H9 (cell line): ENCODE data around the gene NAT16. TPM values are rescaled to one million over a fixed set of nuclear protein-coding genes. Genes with fewer than 3 reads are reported as not detected.

ENCODE experiments used
- DNase-seq: peaks from one replicate; pipeline ENCODE4 v3.0.0-alpha.2; 2017
- H2AFZ ChIP-seq: one replicate; pipeline ENCODE4 v1.6.1; 2013; ENCODE audit warnings: mild to moderate bottlenecking, low read length, control low read depth, moderate library complexity
- H2AK5ac ChIP-seq: 2 replicates; pipeline ENCODE4 v1.6.1; 2013; ENCODE audit warnings: low read length, control low read depth, mixed read lengths; ENCODE audit not compliant: insufficient read length
- H2BK120ac ChIP-seq: one replicate; pipeline ENCODE4 v1.6.1; 2013; ENCODE audit warnings: low read depth, mild to moderate bottlenecking, low read length, control low read depth, inconsistent platforms; ENCODE audit not compliant: poor library complexity, severe bottlenecking
- H2BK12ac ChIP-seq: 2 replicates; pipeline ENCODE4 v1.6.1; 2013; ENCODE audit warnings: low read length, control low read depth, mixed read lengths, low read depth; ENCODE audit not compliant: insufficient read length
- H2BK15ac ChIP-seq: 2 replicates; pipeline ENCODE4 v1.6.1; 2013; ENCODE audit warnings: low read depth, low read length, control low read depth
- H2BK20ac ChIP-seq: one replicate; pipeline ENCODE4 v1.6.1; 2013; ENCODE audit warnings: low read depth, mild to moderate bottlenecking, low read length, control low read depth, inconsistent platforms; ENCODE audit not compliant: poor library complexity, severe bottlenecking
- H2BK5ac ChIP-seq: 2 replicates; pipeline ENCODE4 v1.6.1; 2013; ENCODE audit warnings: low read length, control low read depth, mixed read lengths; ENCODE audit not compliant: insufficient read length
- H3K14ac ChIP-seq: 2 replicates; pipeline ENCODE4 v1.6.1; 2013; ENCODE audit warnings: low read length, control low read depth; ENCODE audit not compliant: insufficient read depth
- H3K18ac ChIP-seq: 2 replicates; pipeline ENCODE4 v1.6.1; 2013; ENCODE audit warnings: low read depth, mild to moderate bottlenecking, mixed read lengths, low read length, control low read depth; ENCODE audit not compliant: insufficient read length
- H3K23ac ChIP-seq: 2 replicates; pipeline ENCODE4 v1.6.1; 2013; ENCODE audit warnings: low read length, control low read depth, mixed read lengths, low read depth; ENCODE audit not compliant: insufficient read length
- H3K23me2 ChIP-seq: 2 replicates; pipeline ENCODE4 v1.6.1; 2013; ENCODE audit warnings: low read depth, mild to moderate bottlenecking, mixed read lengths, low read length, control low read depth; ENCODE audit not compliant: insufficient read length, poor library complexity, severe bottlenecking
- H3K27ac ChIP-seq: 2 replicates; pipeline ENCODE4 v1.5.1; 2013; ENCODE audit warnings: low read length, control low read depth, mixed read lengths, low read depth; ENCODE audit not compliant: insufficient read length
- H3K27me3 ChIP-seq: 2 replicates; pipeline ENCODE4 v1.6.1; 2013; ENCODE audit warnings: low read length, control low read depth, inconsistent platforms; ENCODE audit not compliant: insufficient read depth
- H3K4ac ChIP-seq: 2 replicates; pipeline ENCODE4 v1.6.1; 2013; ENCODE audit warnings: low read depth, mild to moderate bottlenecking, control low read depth, inconsistent platforms, low read length, moderate library complexity
- H3K4me1 ChIP-seq: 2 replicates; pipeline ENCODE4 v1.6.1; 2013; ENCODE audit warnings: low read length, control low read depth, inconsistent platforms; ENCODE audit not compliant: insufficient read depth
- H3K4me2 ChIP-seq: 2 replicates; pipeline ENCODE4 v1.6.1; 2013; ENCODE audit warnings: low read length, control low read depth, mixed read lengths; ENCODE audit not compliant: insufficient read length, insufficient read depth
- H3K56ac ChIP-seq: 2 replicates; pipeline ENCODE4 v1.6.1; 2013; ENCODE audit warnings: low read depth, mild to moderate bottlenecking, mixed read lengths, low read length, control low read depth; ENCODE audit not compliant: insufficient read length
- H3K79me1 ChIP-seq: 2 replicates; pipeline ENCODE4 v1.6.1; 2013; ENCODE audit warnings: low read depth, mild to moderate bottlenecking, moderate library complexity, low read length, control low read depth, inconsistent platforms; ENCODE audit not compliant: insufficient read depth, poor library complexity, severe bottlenecking
- H3K79me2 ChIP-seq: 2 replicates; pipeline ENCODE4 v1.6.1; 2013; ENCODE audit warnings: low read length, control low read depth, inconsistent platforms; ENCODE audit not compliant: insufficient read depth
- H3K9ac ChIP-seq: 2 replicates; pipeline ENCODE4 v1.6.1; 2013; ENCODE audit warnings: low read length, control low read depth, mixed read lengths; ENCODE audit not compliant: insufficient read length; ENCODE audit errors: extremely low read depth
- H3K9me3 ChIP-seq: one replicate; pipeline ENCODE4 v1.6.1; 2013; ENCODE audit warnings: low read depth, low read length, inconsistent platforms; ENCODE audit not compliant: control insufficient read depth
- H3T11ph ChIP-seq: one replicate; pipeline ENCODE4 v1.6.1; 2013; ENCODE audit warnings: mild to moderate bottlenecking, low read length, control low read depth, inconsistent platforms
- H4K20me1 ChIP-seq: one replicate; pipeline ENCODE4 v1.6.1; 2013; ENCODE audit not compliant: control insufficient read depth, insufficient read length, insufficient read depth
- H4K5ac ChIP-seq: 2 replicates; pipeline ENCODE4 v1.6.1; 2013; ENCODE audit warnings: low read depth, mild to moderate bottlenecking, mixed read lengths, low read length, control low read depth; ENCODE audit not compliant: insufficient read length
- H4K8ac ChIP-seq: replicated peaks from 2 replicates; pipeline ENCODE4 v1.6.1; 2013; ENCODE audit warnings: low read length, control low read depth, mixed read lengths, low read depth; ENCODE audit not compliant: insufficient read length
- H4K91ac ChIP-seq: 2 replicates; pipeline ENCODE4 v1.6.1; 2013; ENCODE audit warnings: low read depth, mild to moderate bottlenecking, moderate library complexity, mixed read lengths, low read length, control low read depth; ENCODE audit not compliant: insufficient read length
- H3K27ac Mint-ChIP-seq, 3 experiments: 2 replicates in 2 of 3; 3 replicates in 1 of 3; pipeline ENCODE4 v1.8.0; 2020 to 2021; ENCODE audit warnings: mixed read lengths in 3 of 3, mild to moderate bottlenecking in 1 of 3, moderate library complexity in 1 of 3
- H3K27me3 Mint-ChIP-seq: 2 replicates; pipeline ENCODE4 v1.8.0; 2021; ENCODE audit warnings: low read depth, mild to moderate bottlenecking, moderate library complexity, mixed read lengths
- H3K36me3 Mint-ChIP-seq, 3 experiments: 2 replicates in 2 of 3; 3 replicates in 1 of 3; pipeline ENCODE4 v1.8.0; 2020 to 2021; ENCODE audit warnings: low read depth in 3 of 3, mixed read lengths in 3 of 3; ENCODE audit not compliant: insufficient read depth in 1 of 3
- H3K4me1 Mint-ChIP-seq, 2 experiments: 2 replicates each; pipeline ENCODE4 v1.8.0; 2020; ENCODE audit warnings: mixed read lengths in 2 of 2
- H3K4me3 Mint-ChIP-seq, 2 experiments: 2 replicates in 1 of 2; 3 replicates in 1 of 2; pipeline ENCODE4 v1.8.0; 2020 to 2021; ENCODE audit warnings: mild to moderate bottlenecking in 2 of 2, mixed read lengths in 2 of 2, moderate library complexity in 1 of 2
- H3K9me3 Mint-ChIP-seq, 2 experiments: 2 replicates in 1 of 2; 3 replicates in 1 of 2; pipeline ENCODE4 v1.8.0; 2020; ENCODE audit warnings: mild to moderate bottlenecking in 2 of 2, mixed read lengths in 2 of 2, moderate library complexity in 1 of 2
- WGBS: extraction: QIAGEN DNeasy Blood & Tissue Kit; methylation state at CpG from one replicate; pipeline ENCODE4 v1.1.7; 2013; ENCODE audit warnings: missing lambda C conversion rate, low lambda C conversion rate, mixed read lengths; ENCODE audit not compliant: insufficient read length; ENCODE audit errors: extremely low coverage; 5-methylcytosine and 5-hydroxymethylcytosine counted together
- total RNA-seq: library from RNA; stranded (reverse); gene quantifications from 2 replicates; pipeline ENCODE4 v1.2.1, GENCODE V29; 2021
- TF ChIP-seq, protein P1 (sequence below): fragments of 200-600 bp; sonication (generic); conservative IDR thresholded peaks from 3 replicates; pipeline ENCODE4 v1.8.0; 2021; ENCODE audit warnings: antibody characterized with exemption, mild to moderate bottlenecking

The NAT16 gene
- total RNA-seq, 1 experiment from 2014 or later, result 0.50 TPM

DNA sequence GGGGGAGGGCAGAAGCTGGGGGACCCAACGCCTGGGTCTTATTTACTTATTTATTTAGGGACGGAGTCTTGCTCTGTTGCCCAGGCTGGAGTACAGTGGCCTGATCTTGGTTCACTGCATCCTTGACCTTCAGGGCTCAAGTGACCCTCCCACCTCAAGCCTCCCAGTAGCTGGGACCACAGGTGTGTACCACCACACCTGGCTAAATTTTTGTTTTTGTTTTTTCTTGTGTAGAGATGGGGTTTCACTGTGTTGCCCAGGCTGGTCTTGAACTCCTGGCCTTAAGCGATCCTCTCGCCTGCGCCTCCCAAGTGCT lies 22.5 kb upstream of the NAT16 start:
- TF ChIP-seq, protein P1, sequence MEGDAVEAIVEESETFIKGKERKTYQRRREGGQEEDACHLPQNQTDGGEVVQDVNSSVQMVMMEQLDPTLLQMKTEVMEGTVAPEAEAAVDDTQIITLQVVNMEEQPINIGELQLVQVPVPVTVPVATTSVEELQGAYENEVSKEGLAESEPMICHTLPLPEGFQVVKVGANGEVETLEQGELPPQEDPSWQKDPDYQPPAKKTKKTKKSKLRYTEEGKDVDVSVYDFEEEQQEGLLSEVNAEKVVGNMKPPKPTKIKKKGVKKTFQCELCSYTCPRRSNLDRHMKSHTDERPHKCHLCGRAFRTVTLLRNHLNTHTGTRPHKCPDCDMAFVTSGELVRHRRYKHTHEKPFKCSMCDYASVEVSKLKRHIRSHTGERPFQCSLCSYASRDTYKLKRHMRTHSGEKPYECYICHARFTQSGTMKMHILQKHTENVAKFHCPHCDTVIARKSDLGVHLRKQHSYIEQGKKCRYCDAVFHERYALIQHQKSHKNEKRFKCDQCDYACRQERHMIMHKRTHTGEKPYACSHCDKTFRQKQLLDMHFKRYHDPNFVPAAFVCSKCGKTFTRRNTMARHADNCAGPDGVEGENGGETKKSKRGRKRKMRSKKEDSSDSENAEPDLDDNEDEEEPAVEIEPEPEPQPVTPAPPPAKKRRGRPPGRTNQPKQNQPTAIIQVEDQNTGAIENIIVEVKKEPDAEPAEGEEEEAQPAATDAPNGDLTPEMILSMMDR, result no peak
- H3K4me2 ChIP-seq, result peak overlapping the region; percentile 23
- no peak for DNase-seq
- H2AFZ ChIP-seq, result no peak overlapping the region
- no peak overlapping the region for H3K4ac ChIP-seq
- H4K91ac ChIP-seq, result no peak overlapping the region
- no peak overlapping the region for H3K18ac ChIP-seq
- no peaks in the 10 kb centered on the region for H3K79me2 ChIP-seq
- H2BK20ac ChIP-seq, result no peak overlapping the region
- H2AK5ac ChIP-seq, result no peak overlapping the region
- H3K9me3 ChIP-seq, result no peaks in the 10 kb centered on the region
- H3K9ac ChIP-seq, result no peak overlapping the region
- no peak overlapping the region for H4K5ac ChIP-seq
- H3K36me3 Mint-ChIP-seq, result peaks cover 0 to 15% (median 7%) of the 10 kb centered on the region in 3 experiments; a peak in 4 of 7 replicates
- no peak overlapping the region for H2BK5ac ChIP-seq
- H3K4me1 Mint-ChIP-seq, result peaks cover 14 to 19% of the 10 kb centered on the region in 2 experiments
- no peak overlapping the region for H3K56ac ChIP-seq
- no peak overlapping the region for H3K27ac Mint-ChIP-seq
- no peaks in the 10 kb centered on the region for H3K9me3 Mint-ChIP-seq
- H2BK120ac ChIP-seq, result no peak overlapping the region
- no peak overlapping the region for H3K27ac ChIP-seq
- no peak overlapping the region for H2BK15ac ChIP-seq
- peak overlapping the region in 1 of 2 experiments; percentile 44; a peak in 2 of 5 replicates for H3K4me3 Mint-ChIP-seq
- H4K20me1 ChIP-seq, result no peaks in the 10 kb centered on the region
- H3K79me1 ChIP-seq, result no peaks in the 10 kb centered on the region
- peaks cover 12% of the 10 kb centered on the region for H3K27me3 Mint-ChIP-seq
- no peaks in the 10 kb centered on the region; the same call in 1 of the 2 replicates for H3K4me1 ChIP-seq
- no peak overlapping the region for H3T11ph ChIP-seq
- WGBS, result no CpG with 5 or more reads among the region's 5 CpGs
- H3K23me2 ChIP-seq, result peaks cover 3% of the 10 kb centered on the region
- H4K8ac ChIP-seq, result no peak overlapping the region
- H3K23ac ChIP-seq, result no peak overlapping the region
- H2BK12ac ChIP-seq, result no peak overlapping the region
- H3K14ac ChIP-seq, result no peak overlapping the region
- no peaks in the 10 kb centered on the region for H3K27me3 ChIP-seq
